Measurements from ENCODE around the gene EIF4B.

- TF ChIP-seq SAFB2 (IDR thresholded peaks at IDR 0.05; ENCODE audit: borderline replicate concordance, low read depth, low read length, severe bottlenecking) (no peak), ZFPM2 (CRISPR knock-in tag; IDR thresholded peaks at IDR 0.05) (no peak), RFX1 (IDR thresholded peaks at IDR 0.05) (no peak), ZNF785 (CRISPR knock-in tag; IDR thresholded peaks at IDR 0.05) (no peak), ZFP30 (CRISPR knock-in tag; IDR thresholded peaks at IDR 0.05; ENCODE audit: borderline replicate concordance) (no peak), FOS (IDR thresholded peaks at IDR 0.05; ENCODE audit: extremely low read depth, insufficient read length) (no peak), NFYB (IDR thresholded peaks at IDR 0.05; ENCODE audit: extremely low read depth, insufficient read length) (no peak), CHD1 (IDR thresholded peaks at IDR 0.05; ENCODE audit: low read length) (no peak), POLR2AphosphoS5 (IDR thresholded peaks at IDR 0.05; ENCODE audit: control insufficient read depth, insufficient read depth, low read depth, low read length) (no peak), BACH1 (tag; IDR thresholded peaks at IDR 0.05) (no peak), CTCF (IDR thresholded peaks at IDR 0.05 in 2 of 3, conservative IDR thresholded peaks at IDR 0.05 in 1 of 3; ENCODE audit: insufficient read depth in 2 of 3, low read depth in 1 of 3, low read length in 3 of 3) (no peak)
- TF ChIP-seq, protein P1, sequence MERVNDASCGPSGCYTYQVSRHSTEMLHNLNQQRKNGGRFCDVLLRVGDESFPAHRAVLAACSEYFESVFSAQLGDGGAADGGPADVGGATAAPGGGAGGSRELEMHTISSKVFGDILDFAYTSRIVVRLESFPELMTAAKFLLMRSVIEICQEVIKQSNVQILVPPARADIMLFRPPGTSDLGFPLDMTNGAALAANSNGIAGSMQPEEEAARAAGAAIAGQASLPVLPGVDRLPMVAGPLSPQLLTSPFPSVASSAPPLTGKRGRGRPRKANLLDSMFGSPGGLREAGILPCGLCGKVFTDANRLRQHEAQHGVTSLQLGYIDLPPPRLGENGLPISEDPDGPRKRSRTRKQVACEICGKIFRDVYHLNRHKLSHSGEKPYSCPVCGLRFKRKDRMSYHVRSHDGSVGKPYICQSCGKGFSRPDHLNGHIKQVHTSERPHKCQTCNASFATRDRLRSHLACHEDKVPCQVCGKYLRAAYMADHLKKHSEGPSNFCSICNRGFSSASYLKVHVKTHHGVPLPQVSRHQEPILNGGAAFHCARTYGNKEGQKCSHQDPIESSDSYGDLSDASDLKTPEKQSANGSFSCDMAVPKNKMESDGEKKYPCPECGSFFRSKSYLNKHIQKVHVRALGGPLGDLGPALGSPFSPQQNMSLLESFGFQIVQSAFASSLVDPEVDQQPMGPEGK (CRISPR knock-in tag; IDR thresholded peaks at IDR 0.05; ENCODE audit: borderline replicate concordance): no peak
Measured at GRCh38 chr12:53069621-53070410, 63.6 kb downstream of the EIF4B start.
